MCF 10A (cell line): ENCODE measurements around the gene RFPL3. TPM values are rescaled to one million over a fixed set of nuclear protein-coding genes. Genes with fewer than 3 reads are reported as not detected.

Experiments
- BruUV-seq: library from RNA; stranded (reverse); fragments of 400-500 nt; replicated peaks from 2 replicates; lab custom pipeline; 2021; lab: Mats Ljungman, UMichigan
- CTCF ChIA-PET: fragments of 300-600 bp; sonication (Branson Sonifier 250); formaldehyde crosslinking; extraction: SDS; loops from one replicate; lab custom pipeline; 2021; ENCODE audit warnings: antibody characterized with exemption, inconsistent platforms; lab: Yijun Ruan, JAX
- POLR2A ChIA-PET: fragments of 300-600, 350-650 bp; sonication (Branson Sonifier 250); formaldehyde crosslinking; extraction: SDS; loops from one replicate; lab custom pipeline; 2020; ENCODE audit warnings: antibody characterized with exemption, inconsistent platforms; lab: Yijun Ruan, JAX
- DNase-seq: peaks from one replicate; pipeline ENCODE4 v3.0.0-alpha.2; 2018; ENCODE audit not compliant: unreplicated experiment
- H3K27ac Mint-ChIP-seq: one replicate; pipeline ENCODE4 v1.8.0; 2022; ENCODE audit warnings: mild to moderate bottlenecking, low read depth, mixed read lengths; ENCODE audit not compliant: unreplicated experiment
- H3K27me3 Mint-ChIP-seq: one replicate; pipeline ENCODE4 v1.8.0; 2022; ENCODE audit warnings: mixed read lengths; ENCODE audit not compliant: insufficient read depth, unreplicated experiment
- H3K36me3 Mint-ChIP-seq: one replicate; pipeline ENCODE4 v1.8.0; 2022; ENCODE audit warnings: mild to moderate bottlenecking, moderate library complexity, mixed read lengths; ENCODE audit not compliant: insufficient read depth, unreplicated experiment
- H3K4me1 Mint-ChIP-seq: one replicate; pipeline ENCODE4 v1.8.0; 2022; ENCODE audit warnings: mixed read lengths; ENCODE audit not compliant: insufficient read depth, unreplicated experiment
- H3K4me3 Mint-ChIP-seq: one replicate; pipeline ENCODE4 v1.8.0; 2022; ENCODE audit warnings: mild to moderate bottlenecking, moderate library complexity, mixed read lengths; ENCODE audit not compliant: unreplicated experiment
- H3K9me3 Mint-ChIP-seq: one replicate; pipeline ENCODE4 v1.8.0; 2022; ENCODE audit warnings: mixed read lengths; ENCODE audit not compliant: unreplicated experiment
- intact Hi-C: fragments of 100-400 bp; cut with micrococcal nuclease; formaldehyde crosslinking; loops from 2 replicates; pipeline ENCODE4 v1.14.1; 2022
- total RNA-seq: library from RNA; stranded (reverse); gene quantifications from 2 replicates; pipeline ENCODE4 v1.2.3, GENCODE V29; 2022
- TF ChIP-seq, protein P1 (sequence below): fragments of 200-600 bp; IDR thresholded peaks from one replicate; pipeline ENCODE4 v1.8.0; 2022; ENCODE audit warnings: antibody characterized with exemption, mild to moderate bottlenecking; ENCODE audit not compliant: unreplicated experiment

RFPL3 gene
- total RNA-seq, 1 experiment from 2014 or later = not detected

DNA sequence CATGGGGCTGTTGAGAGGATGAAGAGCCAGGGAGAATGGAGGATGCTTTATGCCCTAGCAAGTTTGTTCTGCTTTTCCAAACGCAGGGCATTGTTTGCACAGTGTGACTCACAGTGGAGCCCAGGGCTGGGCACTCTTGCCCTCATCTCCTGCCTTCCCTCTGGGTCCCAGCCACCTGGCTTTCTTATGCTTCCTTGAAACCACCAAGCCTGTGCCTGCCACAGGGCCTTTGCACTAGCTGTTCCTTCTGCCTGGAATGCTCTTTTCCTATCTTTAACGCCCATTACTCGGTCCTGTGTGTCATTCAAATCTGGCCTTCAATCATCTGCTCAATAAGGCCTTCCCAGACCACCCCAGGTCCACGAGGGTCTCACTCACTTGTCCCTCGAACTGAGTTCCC is 46.9 kb upstream of the RFPL3 start:
- Mint-ChIP-seq H3K4me3 (no peak overlapping the region), H3K36me3 (no peaks in the 10 kb centered on the region), H3K27me3 (peaks cover 34% of the 10 kb centered on the region), H3K4me1 (no peaks in the 10 kb centered on the region), H3K27ac (no peak overlapping the region), H3K9me3 (no peaks in the 10 kb centered on the region)
- TF ChIP-seq, protein P1, sequence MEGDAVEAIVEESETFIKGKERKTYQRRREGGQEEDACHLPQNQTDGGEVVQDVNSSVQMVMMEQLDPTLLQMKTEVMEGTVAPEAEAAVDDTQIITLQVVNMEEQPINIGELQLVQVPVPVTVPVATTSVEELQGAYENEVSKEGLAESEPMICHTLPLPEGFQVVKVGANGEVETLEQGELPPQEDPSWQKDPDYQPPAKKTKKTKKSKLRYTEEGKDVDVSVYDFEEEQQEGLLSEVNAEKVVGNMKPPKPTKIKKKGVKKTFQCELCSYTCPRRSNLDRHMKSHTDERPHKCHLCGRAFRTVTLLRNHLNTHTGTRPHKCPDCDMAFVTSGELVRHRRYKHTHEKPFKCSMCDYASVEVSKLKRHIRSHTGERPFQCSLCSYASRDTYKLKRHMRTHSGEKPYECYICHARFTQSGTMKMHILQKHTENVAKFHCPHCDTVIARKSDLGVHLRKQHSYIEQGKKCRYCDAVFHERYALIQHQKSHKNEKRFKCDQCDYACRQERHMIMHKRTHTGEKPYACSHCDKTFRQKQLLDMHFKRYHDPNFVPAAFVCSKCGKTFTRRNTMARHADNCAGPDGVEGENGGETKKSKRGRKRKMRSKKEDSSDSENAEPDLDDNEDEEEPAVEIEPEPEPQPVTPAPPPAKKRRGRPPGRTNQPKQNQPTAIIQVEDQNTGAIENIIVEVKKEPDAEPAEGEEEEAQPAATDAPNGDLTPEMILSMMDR = no peak
- ChIA-PET POLR2A (no interaction called here), CTCF (interaction anchor here (0.6 kb wide), 1 partner anchor 625 kb away, joined by 6 read pairs; no protein-coding TSS in a partner anchor)
- BruUV-seq = no TSS peak
- intact Hi-C loops = no loop called here
- no peak for DNase-seq

DNA sequence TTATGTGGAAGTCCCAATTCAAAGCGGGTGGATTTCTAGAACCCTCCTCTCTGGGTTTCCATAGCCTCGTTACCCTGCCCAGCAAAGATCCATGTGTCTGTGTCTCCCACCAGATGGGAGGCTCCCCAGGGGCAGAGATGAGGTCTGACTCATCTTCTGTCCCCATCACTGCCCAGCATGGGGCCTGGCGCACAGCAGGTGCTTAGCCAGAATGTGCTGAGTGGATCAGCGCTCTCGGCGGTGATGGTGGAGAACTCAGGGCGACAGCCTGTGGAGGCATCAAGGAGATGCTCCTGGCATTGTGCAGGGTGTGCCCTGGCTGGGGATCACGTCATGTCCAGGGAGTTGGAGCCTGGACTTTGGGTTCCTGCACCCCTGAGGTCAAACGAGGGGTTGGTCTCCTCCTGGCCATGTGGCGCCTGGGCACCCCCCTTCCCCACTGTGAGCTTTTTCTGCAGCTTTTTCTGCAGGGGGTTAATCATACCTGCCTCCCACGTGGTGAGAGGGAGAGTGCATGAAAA is 46.1 kb upstream of the RFPL3 start:
- TF ChIP-seq, protein P1 = no peak
- no peak overlapping the region for H3K4me3 Mint-ChIP-seq
- ChIA-PET POLR2A (no interaction called here), CTCF (interaction anchor here (0.6 to 0.7 kb wide), 2 partner anchors 80 to 90 kb away, joined by 3 to 5 read pairs; no protein-coding TSS in a partner anchor)
- no peaks in the 10 kb centered on the region for H3K9me3 Mint-ChIP-seq
- no peaks in the 10 kb centered on the region for H3K4me1 Mint-ChIP-seq
- H3K36me3 Mint-ChIP-seq = no peaks in the 10 kb centered on the region
- H3K27ac Mint-ChIP-seq = no peak overlapping the region
- BruUV-seq = no TSS peak
- intact Hi-C loops = no loop called here
- no peak for DNase-seq
- H3K27me3 Mint-ChIP-seq = peaks cover 40% of the 10 kb centered on the region

DNA sequence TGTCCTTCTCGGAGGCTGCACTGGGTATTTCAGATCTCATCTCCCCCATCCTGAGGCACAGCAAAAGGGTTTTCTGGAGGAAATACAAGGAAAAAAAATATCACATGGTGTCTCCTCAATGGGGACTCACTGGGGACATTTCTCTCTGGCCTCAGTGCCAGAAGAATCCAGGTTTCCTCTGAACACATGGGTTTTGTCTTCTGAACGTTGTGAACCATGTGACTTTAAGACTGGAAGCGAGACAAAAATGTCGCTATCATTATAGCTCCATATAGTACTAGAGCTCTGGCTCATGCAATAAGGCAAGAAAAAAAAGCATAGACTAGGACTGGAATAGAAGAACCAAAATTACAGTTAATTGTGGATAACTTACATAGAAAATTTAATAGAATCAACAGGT is 44.9 kb upstream of the RFPL3 start:
- no peak overlapping the region for H3K4me3 Mint-ChIP-seq
- H3K36me3 Mint-ChIP-seq = no peaks in the 10 kb centered on the region
- no peak overlapping the region for H3K27ac Mint-ChIP-seq
- intact Hi-C loops = no loop called here
- ChIA-PET CTCF (no interaction called here), POLR2A (no interaction called here)
- H3K4me1 Mint-ChIP-seq = no peaks in the 10 kb centered on the region
- BruUV-seq = no TSS peak
- H3K27me3 Mint-ChIP-seq = peaks cover 48% of the 10 kb centered on the region
- no peak for DNase-seq
- no peaks in the 10 kb centered on the region for H3K9me3 Mint-ChIP-seq
- TF ChIP-seq, protein P1 = no peak

DNA sequence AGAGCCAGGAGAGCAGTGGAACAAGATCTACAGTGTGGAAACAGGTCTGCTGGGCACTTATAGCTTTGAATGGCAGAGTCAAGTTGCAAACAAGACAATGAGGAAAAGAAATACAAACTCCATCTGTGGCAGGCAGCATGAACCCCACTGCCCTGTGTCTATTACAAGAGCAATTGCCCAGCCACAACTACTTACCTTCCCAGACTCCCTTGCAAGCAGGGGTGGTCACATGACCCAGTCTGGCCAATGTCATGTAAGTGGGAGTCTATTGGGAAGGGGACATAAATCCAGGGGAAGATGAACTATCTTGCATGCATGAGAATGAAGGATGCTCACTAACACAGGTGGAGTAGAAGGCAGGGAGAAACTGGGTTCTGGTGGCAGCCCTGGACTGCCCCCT is 44.1 kb upstream of the RFPL3 start:
- CTCF ChIA-PET = no interaction called here
- intact Hi-C loops = no loop called here
- no peaks in the 10 kb centered on the region for H3K4me1 Mint-ChIP-seq
- TF ChIP-seq, protein P1 = no peak
- H3K9me3 Mint-ChIP-seq = no peaks in the 10 kb centered on the region
- no peak overlapping the region for H3K27ac Mint-ChIP-seq
- peaks cover 56% of the 10 kb centered on the region for H3K27me3 Mint-ChIP-seq
- POLR2A ChIA-PET = no interaction called here
- H3K36me3 Mint-ChIP-seq = no peaks in the 10 kb centered on the region
- DNase-seq = no peak
- BruUV-seq = no TSS peak
- H3K4me3 Mint-ChIP-seq = no peak overlapping the region
